ENCODE measurements around the gene LIN37. TPM values are rescaled to one million over a fixed set of nuclear protein-coding genes. Genes with fewer than 3 reads are reported as not detected.

LIN37 gene
- total and polyA plus RNA-seq, 9 of the 15 experiments (the other 6 are each of a cell fraction or from before 2014, with no cell fraction given), result 1.2 to 12.5 (median 8.6) TPM

DNA sequence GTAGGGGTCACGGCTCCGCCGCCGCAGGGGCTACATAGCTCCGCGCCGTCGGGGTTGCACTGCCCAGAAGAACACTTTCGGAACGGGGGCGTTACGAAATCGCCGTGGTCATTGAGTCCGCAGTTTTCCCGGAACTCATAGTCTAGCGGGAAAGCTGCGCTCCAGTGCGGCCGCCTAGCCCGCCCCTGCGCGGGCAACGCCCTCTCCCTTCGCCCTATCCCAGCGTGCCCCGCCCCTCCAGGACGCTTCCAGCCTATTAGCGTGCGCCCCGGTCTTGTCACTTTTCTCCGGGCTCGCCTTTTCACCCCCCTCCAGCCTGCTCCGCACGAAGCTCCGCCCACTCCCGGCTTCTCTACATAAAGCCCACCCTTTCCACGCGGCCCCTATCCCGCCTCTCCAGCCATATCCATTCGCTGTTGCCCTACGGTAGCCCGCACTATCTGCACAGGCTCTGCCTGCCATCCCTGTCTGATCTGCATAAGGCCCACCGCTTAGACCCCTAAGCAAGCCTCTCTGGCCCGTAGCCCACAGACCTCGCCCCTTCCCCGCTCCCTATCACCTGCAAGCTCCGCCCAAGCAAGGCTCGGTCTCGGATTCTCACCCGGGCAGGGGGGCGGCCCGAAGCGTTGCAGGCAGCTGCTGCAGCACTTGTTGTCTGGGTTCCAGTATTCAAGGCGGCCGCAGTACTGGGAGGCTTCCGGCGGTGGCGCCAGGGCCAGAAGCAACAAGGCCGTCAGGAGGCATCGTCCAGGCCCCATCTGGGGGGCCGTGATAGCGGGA lies 7.8 kb upstream of the LIN37 start (continued):
- TF ChIP-seq, protein P1, sequence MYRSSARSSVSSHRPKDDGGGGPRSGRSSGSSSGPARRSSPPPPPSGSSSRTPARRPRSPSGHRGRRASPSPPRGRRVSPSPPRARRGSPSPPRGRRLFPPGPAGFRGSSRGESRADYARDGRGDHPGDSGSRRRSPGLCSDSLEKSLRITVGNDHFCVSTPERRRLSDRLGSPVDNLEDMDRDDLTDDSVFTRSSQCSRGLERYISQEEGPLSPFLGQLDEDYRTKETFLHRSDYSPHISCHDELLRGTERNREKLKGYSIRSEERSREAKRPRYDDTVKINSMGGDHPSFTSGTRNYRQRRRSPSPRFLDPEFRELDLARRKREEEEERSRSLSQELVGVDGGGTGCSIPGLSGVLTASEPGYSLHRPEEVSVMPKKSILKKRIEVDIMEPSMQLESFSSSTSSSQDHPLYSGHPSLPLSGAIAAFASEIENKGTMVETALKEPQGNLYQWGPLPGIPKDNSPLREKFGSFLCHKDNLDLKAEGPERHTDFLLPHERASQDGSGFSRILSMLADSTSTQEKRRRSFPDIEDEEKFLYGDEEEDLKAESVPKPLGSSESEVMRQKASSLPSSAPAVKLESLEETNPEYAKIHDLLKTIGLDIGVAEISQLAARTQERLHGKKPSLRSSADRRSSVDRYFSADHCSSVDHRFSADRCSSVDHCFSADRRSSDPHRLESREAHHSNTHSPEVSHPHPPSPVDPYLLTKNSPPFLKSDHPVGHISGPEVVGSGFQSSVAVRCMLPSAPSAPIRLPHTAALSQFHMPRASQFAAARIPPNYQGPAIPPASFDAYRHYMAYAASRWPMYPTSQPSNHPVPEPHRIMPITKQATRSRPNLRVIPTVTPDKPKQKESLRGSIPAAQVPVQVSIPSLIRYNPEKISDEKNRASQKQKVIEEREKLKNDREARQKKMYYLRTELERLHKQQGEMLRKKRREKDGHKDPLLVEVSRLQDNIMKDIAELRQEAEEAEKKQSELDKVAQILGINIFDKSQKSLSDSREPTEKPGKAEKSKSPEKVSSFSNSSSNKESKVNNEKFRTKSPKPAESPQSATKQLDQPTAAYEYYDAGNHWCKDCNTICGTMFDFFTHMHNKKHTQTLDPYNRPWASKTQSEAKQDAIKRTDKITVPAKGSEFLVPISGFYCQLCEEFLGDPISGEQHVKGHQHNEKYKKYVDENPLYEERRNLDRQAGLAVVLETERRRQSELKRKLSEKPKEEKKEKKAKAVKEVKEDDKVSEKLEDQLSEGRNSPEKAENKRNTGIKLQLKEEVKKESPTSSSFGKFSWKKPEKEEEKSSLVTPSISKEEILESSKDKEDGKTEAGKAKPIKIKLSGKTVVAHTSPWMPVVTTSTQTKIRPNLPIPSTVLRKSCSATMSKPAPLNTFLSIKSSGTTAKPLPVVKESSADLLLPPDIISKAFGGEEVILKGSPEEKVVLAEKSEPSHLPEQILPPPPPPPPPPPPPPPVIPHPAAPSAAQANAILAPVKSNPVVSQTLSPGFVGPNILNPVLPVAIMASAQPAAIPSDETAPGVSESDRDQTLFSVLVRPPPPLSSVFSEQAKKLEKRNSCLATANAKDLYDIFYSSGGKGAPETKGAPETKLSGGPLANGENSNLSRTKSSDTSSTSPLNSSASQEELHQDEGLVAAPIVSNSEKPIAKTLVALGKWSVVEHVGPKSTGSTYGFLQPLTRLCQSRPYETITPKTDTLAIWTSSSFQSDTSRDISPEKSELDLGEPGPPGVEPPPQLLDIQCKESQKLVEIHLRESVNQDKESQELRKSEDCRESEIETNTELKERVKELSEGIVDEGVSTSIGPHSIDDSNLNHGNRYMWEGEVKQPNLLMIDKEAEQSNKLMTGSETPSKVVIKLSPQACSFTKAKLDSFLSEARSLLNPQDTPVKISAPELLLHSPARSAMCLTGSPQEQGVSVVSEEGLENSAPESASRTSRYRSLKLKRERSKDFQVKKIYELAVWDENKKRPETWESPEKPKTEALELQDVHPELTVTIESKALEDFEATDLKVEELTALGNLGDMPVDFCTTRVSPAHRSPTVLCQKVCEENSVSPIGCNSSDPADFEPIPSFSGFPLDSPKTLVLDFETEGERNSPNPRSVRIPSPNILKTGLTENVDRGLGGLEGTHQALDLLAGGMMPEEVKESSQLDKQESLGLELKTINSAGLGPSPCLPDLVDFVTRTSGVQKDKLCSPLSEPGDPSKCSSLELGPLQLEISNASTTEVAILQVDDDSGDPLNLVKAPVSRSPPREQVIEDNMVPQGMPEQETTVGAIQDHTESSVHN (IDR thresholded peaks at IDR 0.05; ENCODE audit: borderline replicate concordance in 1 of 2, low read depth in 1 of 2), result no peak
- TF ChIP-seq, protein P2, sequence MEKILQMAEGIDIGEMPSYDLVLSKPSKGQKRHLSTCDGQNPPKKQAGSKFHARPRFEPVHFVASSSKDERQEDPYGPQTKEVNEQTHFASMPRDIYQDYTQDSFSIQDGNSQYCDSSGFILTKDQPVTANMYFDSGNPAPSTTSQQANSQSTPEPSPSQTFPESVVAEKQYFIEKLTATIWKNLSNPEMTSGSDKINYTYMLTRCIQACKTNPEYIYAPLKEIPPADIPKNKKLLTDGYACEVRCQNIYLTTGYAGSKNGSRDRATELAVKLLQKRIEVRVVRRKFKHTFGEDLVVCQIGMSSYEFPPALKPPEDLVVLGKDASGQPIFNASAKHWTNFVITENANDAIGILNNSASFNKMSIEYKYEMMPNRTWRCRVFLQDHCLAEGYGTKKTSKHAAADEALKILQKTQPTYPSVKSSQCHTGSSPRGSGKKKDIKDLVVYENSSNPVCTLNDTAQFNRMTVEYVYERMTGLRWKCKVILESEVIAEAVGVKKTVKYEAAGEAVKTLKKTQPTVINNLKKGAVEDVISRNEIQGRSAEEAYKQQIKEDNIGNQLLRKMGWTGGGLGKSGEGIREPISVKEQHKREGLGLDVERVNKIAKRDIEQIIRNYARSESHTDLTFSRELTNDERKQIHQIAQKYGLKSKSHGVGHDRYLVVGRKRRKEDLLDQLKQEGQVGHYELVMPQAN (IDR thresholded peaks at IDR 0.05; ENCODE audit: borderline replicate concordance), result peak; percentile 76; the same call in 1 of the 2 replicates
- no peak for TF ChIP-seq ZNF263 (CRISPR knock-in tag; IDR thresholded peaks at IDR 0.05; ENCODE audit: borderline replicate concordance)
- TF ChIP-seq, protein P3, sequence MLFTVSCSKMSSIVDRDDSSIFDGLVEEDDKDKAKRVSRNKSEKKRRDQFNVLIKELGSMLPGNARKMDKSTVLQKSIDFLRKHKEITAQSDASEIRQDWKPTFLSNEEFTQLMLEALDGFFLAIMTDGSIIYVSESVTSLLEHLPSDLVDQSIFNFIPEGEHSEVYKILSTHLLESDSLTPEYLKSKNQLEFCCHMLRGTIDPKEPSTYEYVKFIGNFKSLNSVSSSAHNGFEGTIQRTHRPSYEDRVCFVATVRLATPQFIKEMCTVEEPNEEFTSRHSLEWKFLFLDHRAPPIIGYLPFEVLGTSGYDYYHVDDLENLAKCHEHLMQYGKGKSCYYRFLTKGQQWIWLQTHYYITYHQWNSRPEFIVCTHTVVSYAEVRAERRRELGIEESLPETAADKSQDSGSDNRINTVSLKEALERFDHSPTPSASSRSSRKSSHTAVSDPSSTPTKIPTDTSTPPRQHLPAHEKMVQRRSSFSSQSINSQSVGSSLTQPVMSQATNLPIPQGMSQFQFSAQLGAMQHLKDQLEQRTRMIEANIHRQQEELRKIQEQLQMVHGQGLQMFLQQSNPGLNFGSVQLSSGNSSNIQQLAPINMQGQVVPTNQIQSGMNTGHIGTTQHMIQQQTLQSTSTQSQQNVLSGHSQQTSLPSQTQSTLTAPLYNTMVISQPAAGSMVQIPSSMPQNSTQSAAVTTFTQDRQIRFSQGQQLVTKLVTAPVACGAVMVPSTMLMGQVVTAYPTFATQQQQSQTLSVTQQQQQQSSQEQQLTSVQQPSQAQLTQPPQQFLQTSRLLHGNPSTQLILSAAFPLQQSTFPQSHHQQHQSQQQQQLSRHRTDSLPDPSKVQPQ (CRISPR knock-in tag; IDR thresholded peaks at IDR 0.05; ENCODE audit: borderline replicate concordance), result no peak
- TF ChIP-seq, protein P4, sequence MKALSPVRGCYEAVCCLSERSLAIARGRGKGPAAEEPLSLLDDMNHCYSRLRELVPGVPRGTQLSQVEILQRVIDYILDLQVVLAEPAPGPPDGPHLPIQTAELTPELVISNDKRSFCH (CRISPR knock-in tag; IDR thresholded peaks at IDR 0.05), result no peak
- TF ChIP-seq, protein P4 (tag; IDR thresholded peaks at IDR 0.05), result 0 out of 2 replicates have a peak, but pooled peaks have one; percentile 20
- TF ChIP-seq, protein P5, sequence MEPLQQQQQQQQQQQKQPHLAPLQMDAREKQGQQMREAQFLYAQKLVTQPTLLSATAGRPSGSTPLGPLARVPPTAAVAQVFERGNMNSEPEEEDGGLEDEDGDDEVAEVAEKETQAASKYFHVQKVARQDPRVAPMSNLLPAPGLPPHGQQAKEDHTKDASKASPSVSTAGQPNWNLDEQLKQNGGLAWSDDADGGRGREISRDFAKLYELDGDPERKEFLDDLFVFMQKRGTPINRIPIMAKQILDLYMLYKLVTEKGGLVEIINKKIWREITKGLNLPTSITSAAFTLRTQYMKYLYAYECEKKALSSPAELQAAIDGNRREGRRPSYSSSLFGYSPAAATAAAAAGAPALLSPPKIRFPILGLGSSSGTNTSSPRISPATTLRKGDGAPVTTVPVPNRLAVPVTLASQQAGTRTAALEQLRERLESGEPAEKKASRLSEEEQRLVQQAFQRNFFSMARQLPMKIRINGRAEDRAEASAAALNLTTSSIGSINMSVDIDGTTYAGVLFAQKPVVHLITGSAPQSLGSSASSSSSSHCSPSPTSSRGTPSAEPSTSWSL (CRISPR knock-in tag; IDR thresholded peaks at IDR 0.05; ENCODE audit: borderline replicate concordance), result no peak
- TF ChIP-seq, protein P6, sequence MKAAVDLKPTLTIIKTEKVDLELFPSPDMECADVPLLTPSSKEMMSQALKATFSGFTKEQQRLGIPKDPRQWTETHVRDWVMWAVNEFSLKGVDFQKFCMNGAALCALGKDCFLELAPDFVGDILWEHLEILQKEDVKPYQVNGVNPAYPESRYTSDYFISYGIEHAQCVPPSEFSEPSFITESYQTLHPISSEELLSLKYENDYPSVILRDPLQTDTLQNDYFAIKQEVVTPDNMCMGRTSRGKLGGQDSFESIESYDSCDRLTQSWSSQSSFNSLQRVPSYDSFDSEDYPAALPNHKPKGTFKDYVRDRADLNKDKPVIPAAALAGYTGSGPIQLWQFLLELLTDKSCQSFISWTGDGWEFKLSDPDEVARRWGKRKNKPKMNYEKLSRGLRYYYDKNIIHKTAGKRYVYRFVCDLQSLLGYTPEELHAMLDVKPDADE (conservative IDR thresholded peaks at IDR 0.05; ENCODE audit: control insufficient read depth, low read depth, low read length), result peak; percentile 42

Data from K562 (cell line).